ENCODE measurements around the gene NKAIN2. TPM values are rescaled to one million over a fixed set of nuclear protein-coding genes. Genes with fewer than 3 reads are reported as not detected.

Gene NKAIN2
- total RNA-seq, 1 experiment from 2014 or later, result 2.7 TPM

- Mint-ChIP-seq H3K27ac (ENCODE audit: low read depth, unreplicated experiment) (no peak overlapping the region), H3K9me3 (ENCODE audit: unreplicated experiment) (peaks cover 7% of the 10 kb centered on the region), H3K27me3 (ENCODE audit: insufficient read depth, unreplicated experiment) (no peaks in the 10 kb centered on the region), H3K36me3 (ENCODE audit: insufficient read depth, unreplicated experiment) (no peaks in the 10 kb centered on the region), H3K4me1 (ENCODE audit: insufficient read depth, unreplicated experiment) (peaks cover 16% of the 10 kb centered on the region), H3K4me3 (ENCODE audit: unreplicated experiment) (no peak overlapping the region)
- ChIA-PET CTCF (interaction anchor here (0.6 kb wide), 1 partner anchor 21 kb away, joined by 3 read pairs; no protein-coding TSS in a partner anchor), POLR2A (no interaction called here)
- DNase-seq (ENCODE audit: unreplicated experiment), result no peak
- intact Hi-C loops (cut with micrococcal nuclease), result loop anchor here (10.0 kb wide), 1 partner anchor 586 kb away; no protein-coding TSS in a partner anchor
- BruUV-seq (replicated peaks), result no TSS peak
- TF ChIP-seq, protein P1, sequence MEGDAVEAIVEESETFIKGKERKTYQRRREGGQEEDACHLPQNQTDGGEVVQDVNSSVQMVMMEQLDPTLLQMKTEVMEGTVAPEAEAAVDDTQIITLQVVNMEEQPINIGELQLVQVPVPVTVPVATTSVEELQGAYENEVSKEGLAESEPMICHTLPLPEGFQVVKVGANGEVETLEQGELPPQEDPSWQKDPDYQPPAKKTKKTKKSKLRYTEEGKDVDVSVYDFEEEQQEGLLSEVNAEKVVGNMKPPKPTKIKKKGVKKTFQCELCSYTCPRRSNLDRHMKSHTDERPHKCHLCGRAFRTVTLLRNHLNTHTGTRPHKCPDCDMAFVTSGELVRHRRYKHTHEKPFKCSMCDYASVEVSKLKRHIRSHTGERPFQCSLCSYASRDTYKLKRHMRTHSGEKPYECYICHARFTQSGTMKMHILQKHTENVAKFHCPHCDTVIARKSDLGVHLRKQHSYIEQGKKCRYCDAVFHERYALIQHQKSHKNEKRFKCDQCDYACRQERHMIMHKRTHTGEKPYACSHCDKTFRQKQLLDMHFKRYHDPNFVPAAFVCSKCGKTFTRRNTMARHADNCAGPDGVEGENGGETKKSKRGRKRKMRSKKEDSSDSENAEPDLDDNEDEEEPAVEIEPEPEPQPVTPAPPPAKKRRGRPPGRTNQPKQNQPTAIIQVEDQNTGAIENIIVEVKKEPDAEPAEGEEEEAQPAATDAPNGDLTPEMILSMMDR (IDR thresholded peaks at IDR 0.05; ENCODE audit: unreplicated experiment), result no peak
These were observed 987.5 kb downstream of the NKAIN2 start for GRCh38 chr6:124791156-124791555.

GRCh38 chr6:124792386-124792785, 988.7 kb downstream of the NKAIN2 start:
- no peaks in the 10 kb centered on the region for H3K36me3 Mint-ChIP-seq (ENCODE audit: insufficient read depth, unreplicated experiment)
- CTCF ChIA-PET, result interaction anchor here (0.5 to 0.9 kb wide), 9 partner anchors 390 to 1399 kb away, joined by 3 to 10 read pairs (median 3); no protein-coding TSS in a partner anchor
- H3K4me3 Mint-ChIP-seq (ENCODE audit: unreplicated experiment), result no peak overlapping the region
- peaks cover 16% of the 10 kb centered on the region for H3K4me1 Mint-ChIP-seq (ENCODE audit: insufficient read depth, unreplicated experiment)
- no peaks in the 10 kb centered on the region for H3K27me3 Mint-ChIP-seq (ENCODE audit: insufficient read depth, unreplicated experiment)
- TF ChIP-seq, protein P1 (IDR thresholded peaks at IDR 0.05; ENCODE audit: unreplicated experiment), result no peak
- BruUV-seq (replicated peaks), result no TSS peak
- POLR2A ChIA-PET, result interaction anchor here (0.6 kb wide), 2 partner anchors 27 to 262 kb away, joined by 3 to 4 read pairs; no protein-coding TSS in a partner anchor
- H3K27ac Mint-ChIP-seq (ENCODE audit: low read depth, unreplicated experiment), result no peak overlapping the region
- peak; percentile 62 for DNase-seq (ENCODE audit: unreplicated experiment)
- intact Hi-C loops (cut with micrococcal nuclease), result loop anchor here (1.0 to 10.0 kb wide), 2 partner anchors 588 to 990 kb away; no protein-coding TSS in a partner anchor
- H3K9me3 Mint-ChIP-seq (ENCODE audit: unreplicated experiment), result no peaks in the 10 kb centered on the region

DNA sequence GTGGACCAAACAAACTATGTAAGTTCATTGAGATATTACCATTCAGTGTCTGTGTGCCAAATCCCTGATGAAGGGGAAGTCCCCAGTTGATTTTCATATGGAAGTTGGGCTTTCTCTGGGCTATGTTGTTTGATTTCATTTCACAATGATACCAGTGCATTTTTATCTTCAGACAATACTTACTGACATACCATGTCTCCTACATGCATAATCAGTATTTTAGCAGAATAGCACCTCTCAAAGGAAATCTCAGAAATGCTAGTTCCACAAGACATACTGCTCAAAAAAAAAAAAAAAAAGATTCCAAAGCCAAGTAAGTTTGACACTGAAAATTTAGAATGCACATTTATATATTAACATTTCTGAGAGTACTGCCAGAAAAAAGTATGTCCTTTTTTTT, 989.7 kb downstream of the NKAIN2 start:
- H3K27ac Mint-ChIP-seq (ENCODE audit: low read depth, unreplicated experiment), result no peak overlapping the region
- no peaks in the 10 kb centered on the region for H3K27me3 Mint-ChIP-seq (ENCODE audit: insufficient read depth, unreplicated experiment)
- intact Hi-C loops (cut with micrococcal nuclease), result loop anchor here (10.0 kb wide), 1 partner anchor 589 kb away; no protein-coding TSS in a partner anchor
- H3K36me3 Mint-ChIP-seq (ENCODE audit: insufficient read depth, unreplicated experiment), result no peaks in the 10 kb centered on the region
- ChIA-PET POLR2A (no interaction called here), CTCF (interaction anchor here (1.0 to 3.8 kb wide), 2 partner anchors 991 to 1016 kb away, joined by 4 to 54 read pairs; no protein-coding TSS in a partner anchor)
- BruUV-seq (replicated peaks), result no TSS peak
- no peak for DNase-seq (ENCODE audit: unreplicated experiment)
- TF ChIP-seq, protein P1 (IDR thresholded peaks at IDR 0.05; ENCODE audit: unreplicated experiment), result no peak
- H3K9me3 Mint-ChIP-seq (ENCODE audit: unreplicated experiment), result no peaks in the 10 kb centered on the region
- peaks cover 16% of the 10 kb centered on the region for H3K4me1 Mint-ChIP-seq (ENCODE audit: insufficient read depth, unreplicated experiment)
- no peak overlapping the region for H3K4me3 Mint-ChIP-seq (ENCODE audit: unreplicated experiment)

DNA sequence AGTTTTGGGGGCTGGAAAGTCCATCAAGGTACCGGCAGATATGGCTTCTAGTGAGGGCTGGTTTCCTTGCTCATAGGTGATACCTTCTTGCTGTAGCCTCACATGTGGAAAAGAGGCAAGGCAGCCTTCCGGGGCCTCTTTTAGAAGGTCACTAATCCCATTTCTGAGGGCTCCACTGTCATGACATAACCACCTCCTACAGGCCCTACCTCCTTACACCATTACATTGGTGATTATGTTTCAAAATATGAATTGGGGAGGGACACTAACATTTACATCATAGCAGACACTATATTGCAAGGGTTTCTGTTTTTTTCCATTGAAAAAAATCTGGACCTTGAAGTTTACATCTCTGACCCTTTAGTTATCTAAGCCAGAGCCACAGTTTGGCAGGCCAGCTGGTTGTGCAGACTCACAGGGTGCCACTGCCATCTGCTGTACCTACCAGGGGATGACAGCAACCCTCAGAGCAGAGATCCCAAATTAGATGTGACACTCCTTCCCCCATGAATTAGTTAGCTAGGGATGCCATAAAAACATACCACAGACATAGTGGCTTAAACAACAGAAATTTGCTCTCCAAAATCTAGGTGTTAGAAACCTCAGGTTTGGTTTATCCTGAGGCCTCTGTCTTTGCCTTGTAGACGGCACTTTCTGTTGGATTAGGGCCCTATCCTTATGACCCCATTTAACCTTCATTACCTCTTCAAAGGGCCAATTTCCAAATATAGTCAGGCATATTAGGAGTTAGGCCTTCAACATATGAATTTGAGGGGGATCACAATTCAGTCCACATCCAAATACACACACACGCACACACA, 992.2 kb downstream of the NKAIN2 start:
- H3K4me3 Mint-ChIP-seq (ENCODE audit: unreplicated experiment), result no peak overlapping the region
- intact Hi-C loops (cut with micrococcal nuclease), result loop anchor here (1.0 to 10.0 kb wide), 5 partner anchors 396 to 1379 kb away; no protein-coding TSS in a partner anchor
- no peak overlapping the region for H3K27ac Mint-ChIP-seq (ENCODE audit: low read depth, unreplicated experiment)
- CTCF ChIA-PET, result interaction anchor here (0.5 to 3.8 kb wide), 35 partner anchors 10 to 1383 kb away, joined by 3 to 71 read pairs (median 3); no protein-coding TSS in a partner anchor
- H3K36me3 Mint-ChIP-seq (ENCODE audit: insufficient read depth, unreplicated experiment), result no peaks in the 10 kb centered on the region
- peak; percentile 52 for DNase-seq (ENCODE audit: unreplicated experiment)
- H3K4me1 Mint-ChIP-seq (ENCODE audit: insufficient read depth, unreplicated experiment), result peaks cover 16% of the 10 kb centered on the region
- no peaks in the 10 kb centered on the region for H3K9me3 Mint-ChIP-seq (ENCODE audit: unreplicated experiment)
- H3K27me3 Mint-ChIP-seq (ENCODE audit: insufficient read depth, unreplicated experiment), result no peaks in the 10 kb centered on the region
- POLR2A ChIA-PET, result interaction anchor here (0.6 to 2.5 kb wide), 4 partner anchors 254 to 1357 kb away, joined by 3 to 11 read pairs (median 3); no protein-coding TSS in a partner anchor
- BruUV-seq (replicated peaks), result no TSS peak
- TF ChIP-seq, protein P1 (IDR thresholded peaks at IDR 0.05; ENCODE audit: unreplicated experiment), result peak; percentile 85
